MCF 10A (cell line): ENCODE results near the gene CFAP65. TPM values are rescaled to one million over a fixed set of nuclear protein-coding genes. Genes with fewer than 3 reads are reported as not detected.

Experiments
- BruUV-seq: library from RNA; stranded (reverse); fragments of 400-500 nt; replicated peaks from 2 replicates; lab custom pipeline; 2021; lab: Mats Ljungman, UMichigan
- CTCF ChIA-PET: fragments of 300-600 bp; sonication (Branson Sonifier 250); formaldehyde crosslinking; extraction: SDS; loops from one replicate; lab custom pipeline; 2021; ENCODE audit warnings: antibody characterized with exemption, inconsistent platforms; lab: Yijun Ruan, JAX
- POLR2A ChIA-PET: fragments of 300-600, 350-650 bp; sonication (Branson Sonifier 250); formaldehyde crosslinking; extraction: SDS; loops from one replicate; lab custom pipeline; 2020; ENCODE audit warnings: antibody characterized with exemption, inconsistent platforms; lab: Yijun Ruan, JAX
- DNase-seq: peaks from one replicate; pipeline ENCODE4 v3.0.0-alpha.2; 2018; ENCODE audit not compliant: unreplicated experiment
- H3K27ac Mint-ChIP-seq: one replicate; pipeline ENCODE4 v1.8.0; 2022; ENCODE audit warnings: mild to moderate bottlenecking, low read depth, mixed read lengths; ENCODE audit not compliant: unreplicated experiment
- H3K27me3 Mint-ChIP-seq: one replicate; pipeline ENCODE4 v1.8.0; 2022; ENCODE audit warnings: mixed read lengths; ENCODE audit not compliant: insufficient read depth, unreplicated experiment
- H3K36me3 Mint-ChIP-seq: one replicate; pipeline ENCODE4 v1.8.0; 2022; ENCODE audit warnings: mild to moderate bottlenecking, moderate library complexity, mixed read lengths; ENCODE audit not compliant: insufficient read depth, unreplicated experiment
- H3K4me1 Mint-ChIP-seq: one replicate; pipeline ENCODE4 v1.8.0; 2022; ENCODE audit warnings: mixed read lengths; ENCODE audit not compliant: insufficient read depth, unreplicated experiment
- H3K4me3 Mint-ChIP-seq: one replicate; pipeline ENCODE4 v1.8.0; 2022; ENCODE audit warnings: mild to moderate bottlenecking, moderate library complexity, mixed read lengths; ENCODE audit not compliant: unreplicated experiment
- H3K9me3 Mint-ChIP-seq: one replicate; pipeline ENCODE4 v1.8.0; 2022; ENCODE audit warnings: mixed read lengths; ENCODE audit not compliant: unreplicated experiment
- CTCF ChIP-seq: fragments of 200-600 bp; IDR thresholded peaks from one replicate; pipeline ENCODE4 v1.8.0; 2022; ENCODE audit warnings: antibody characterized with exemption, mild to moderate bottlenecking; ENCODE audit not compliant: unreplicated experiment
- intact Hi-C: fragments of 100-400 bp; cut with micrococcal nuclease; formaldehyde crosslinking; loops from 2 replicates; pipeline ENCODE4 v1.14.1; 2022
- total RNA-seq: library from RNA; stranded (reverse); gene quantifications from 2 replicates; pipeline ENCODE4 v1.2.3, GENCODE V29; 2022

CFAP65 gene
- total RNA-seq, 1 experiment from 2014 or later, result not detected

DNA sequence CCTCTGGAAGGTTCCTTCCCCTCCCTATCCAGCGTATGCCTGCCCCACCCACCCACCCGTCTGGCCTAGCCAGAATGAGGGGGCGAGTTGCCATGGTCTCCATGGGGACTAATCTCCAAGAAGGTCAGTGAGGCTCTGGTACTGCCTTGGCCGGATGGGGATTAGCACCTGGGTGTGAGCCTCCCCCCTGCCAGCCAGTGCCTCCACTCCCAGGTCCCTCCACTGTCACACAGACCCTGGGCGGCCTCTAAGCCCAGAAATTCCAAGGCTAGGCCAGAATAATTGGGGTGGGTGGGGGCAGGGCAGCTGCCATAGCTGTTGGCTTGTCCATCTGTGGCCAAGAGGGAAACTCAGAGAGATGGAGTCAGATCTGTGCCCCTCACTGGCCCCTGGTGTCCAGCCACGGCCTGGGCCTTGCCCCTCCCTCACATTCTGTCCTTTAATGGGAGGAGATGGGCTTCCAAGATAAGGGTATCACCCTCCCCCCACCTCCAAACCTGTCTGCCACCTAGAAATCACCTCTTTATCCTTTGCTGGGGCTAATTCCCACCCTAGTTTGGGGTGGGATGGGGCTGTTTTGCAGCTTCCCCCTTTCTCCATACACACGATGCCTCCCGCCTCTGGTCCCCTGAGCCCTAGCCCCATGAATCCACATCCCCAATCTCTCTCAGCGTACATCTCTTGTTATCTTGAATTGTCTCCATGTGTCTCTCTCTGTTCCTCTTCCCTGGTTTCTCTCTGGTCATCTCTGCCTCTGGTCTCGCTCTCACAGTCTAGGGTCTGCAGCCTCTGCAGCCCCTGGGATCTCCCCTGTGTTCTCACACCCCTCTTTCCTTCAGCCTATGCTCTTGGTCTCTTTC is 42.1 kb downstream of the CFAP65 start:
- ChIA-PET CTCF (interaction anchor here (0.6 to 1.8 kb wide), 5 partner anchors 10 to 296 kb away, joined by 3 to 9 read pairs (median 3); no protein-coding TSS in a partner anchor), POLR2A (interaction anchor here (0.5 to 0.7 kb wide), 3 partner anchors 21 to 390 kb away, joined by 3 read pairs; no protein-coding TSS in a partner anchor)
- no peak overlapping the region for H3K27ac Mint-ChIP-seq
- peaks cover 15% of the 10 kb centered on the region for H3K4me1 Mint-ChIP-seq
- peaks cover 28% of the 10 kb centered on the region for H3K27me3 Mint-ChIP-seq
- intact Hi-C loops, result loop anchor here (5.0 kb wide), 1 partner anchor 147 kb away; no protein-coding TSS in a partner anchor
- no peak for TF ChIP-seq CTCF
- H3K9me3 Mint-ChIP-seq, result no peaks in the 10 kb centered on the region
- no peak for DNase-seq
- H3K4me3 Mint-ChIP-seq, result no peak overlapping the region
- H3K36me3 Mint-ChIP-seq, result no peaks in the 10 kb centered on the region
- no TSS peak for BruUV-seq

GRCh38 chr2:218998414-218999002 is 42.8 kb downstream of the CFAP65 start:
- Mint-ChIP-seq H3K27me3 (peaks cover 20% of the 10 kb centered on the region), H3K4me1 (peaks cover 15% of the 10 kb centered on the region), H3K9me3 (no peaks in the 10 kb centered on the region), H3K36me3 (no peaks in the 10 kb centered on the region), H3K27ac (no peak overlapping the region), H3K4me3 (no peak overlapping the region)
- intact Hi-C loops, result loop anchor here (5.0 kb wide), 1 partner anchor 146 kb away; no protein-coding TSS in a partner anchor
- peak; percentile 85 for DNase-seq
- CTCF ChIA-PET, result interaction anchor here (1.0 to 4.8 kb wide), 5 partner anchors 11 to 297 kb away, joined by 3 to 37 read pairs (median 9); no protein-coding TSS in a partner anchor
- POLR2A ChIA-PET, result interaction anchor here (0.5 to 0.7 kb wide), 3 partner anchors 22 to 391 kb away, joined by 3 read pairs; no protein-coding TSS in a partner anchor
- no peak for TF ChIP-seq CTCF
- no TSS peak for BruUV-seq

DNA sequence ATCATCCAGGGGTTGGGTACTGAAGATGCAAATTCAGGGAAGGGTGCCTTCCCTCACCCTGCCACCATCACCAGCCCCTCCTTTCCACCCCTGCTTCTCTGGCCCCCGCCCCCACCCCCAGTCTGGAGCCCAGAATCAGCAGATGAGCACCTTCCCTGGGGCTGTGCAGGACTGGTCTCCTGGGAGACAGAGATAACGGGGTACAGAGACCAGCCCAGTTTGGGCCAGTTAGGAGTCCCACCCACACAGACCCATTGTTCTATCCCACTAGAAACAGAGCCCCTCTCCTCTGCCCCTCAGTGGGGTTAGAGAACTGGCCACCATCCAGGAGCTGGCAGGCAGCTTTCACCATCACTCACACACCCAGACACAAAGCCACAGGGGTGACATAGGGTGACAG is 43.6 kb downstream of the CFAP65 start:
- no peak for DNase-seq
- Mint-ChIP-seq H3K36me3 (no peaks in the 10 kb centered on the region), H3K27me3 (peaks cover 12% of the 10 kb centered on the region), H3K4me3 (no peak overlapping the region), H3K27ac (no peak overlapping the region), H3K9me3 (no peaks in the 10 kb centered on the region), H3K4me1 (peaks cover 15% of the 10 kb centered on the region)
- BruUV-seq, result no TSS peak
- no peak for TF ChIP-seq CTCF
- intact Hi-C loops, result loop anchor here (5.0 kb wide), 1 partner anchor 145 kb away; no protein-coding TSS in a partner anchor
- ChIA-PET CTCF (interaction anchor here (0.6 to 4.8 kb wide), 8 partner anchors 11 to 298 kb away, joined by 3 to 37 read pairs (median 7); no protein-coding TSS in a partner anchor), POLR2A (interaction anchor here (0.6 kb wide), 2 partner anchors 179 to 601 kb away, joined by 3 read pairs; partner anchors contain the start of gene CNPPD1)
